HG03139 (cell line): Measurements from ENCODE around the gene RPL9.
A peak's percentile ranks its signal among the peaks of the same experiment; 100 is the strongest.
"Not testable (repeated sequence)": the region's sequence is repeated elsewhere in the genome, so short reads cannot be mapped to it uniquely, and the experiment has no call there.

Source experiments
- ATAC-seq: cut with Tn5 transposase; IDR thresholded peaks from one replicate; pipeline ENCODE4 v1.9.1; 2021; ENCODE audit not compliant: unreplicated experiment

Gene RPL9

GRCh38 chr4:39458505-39459300, at the start of gene RPL9, which contains the start of gene LIAS:
RPL9 (minus strand) TSS chr4:39458922; CDS start chr4:39458439, 483 bp downstream.
LIAS (plus strand) TSS chr4:39459056; CDS start chr4:39459118, 62 bp downstream.
- ATAC-seq, result peak; percentile 74

DNA sequence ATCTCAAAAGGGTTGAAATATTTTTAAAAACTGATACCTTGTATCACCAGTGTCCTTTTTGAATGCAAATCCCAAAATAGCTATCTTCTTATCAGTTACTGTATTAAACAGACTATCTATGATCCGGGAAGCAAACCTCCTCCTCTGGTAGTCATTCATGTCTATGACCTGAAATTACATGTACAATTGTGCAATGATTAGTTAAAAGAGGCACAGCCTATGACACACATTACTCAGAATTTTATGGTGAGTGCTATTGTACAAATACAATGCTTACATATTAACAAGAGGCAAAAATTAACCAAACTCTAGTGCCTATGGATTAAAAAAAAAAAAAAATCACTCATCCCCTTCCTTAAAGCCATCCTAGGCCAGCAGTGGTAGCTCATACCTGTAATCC, 46.9 kb upstream of the RPL9 start:
- ATAC-seq, result no peak

DNA sequence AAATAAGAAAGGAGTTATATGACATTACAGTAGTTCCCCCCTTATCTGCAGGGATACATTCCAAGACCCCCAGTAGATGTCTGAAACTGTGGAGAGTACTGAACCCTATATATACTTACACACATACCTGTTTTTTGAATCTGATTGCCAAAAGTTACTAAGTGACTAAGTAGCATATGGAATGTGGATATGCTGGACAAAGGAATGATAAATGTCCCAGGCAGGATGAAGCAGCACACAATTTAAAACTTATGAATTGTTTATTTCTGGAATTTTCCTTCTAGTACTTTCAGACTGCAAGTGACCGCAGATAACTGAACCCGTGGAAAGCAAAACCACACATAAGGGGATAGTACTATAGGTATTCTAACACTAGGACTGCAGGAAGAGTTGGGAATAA, 45.8 kb upstream of the RPL9 start:
- ATAC-seq, result no peak

DNA sequence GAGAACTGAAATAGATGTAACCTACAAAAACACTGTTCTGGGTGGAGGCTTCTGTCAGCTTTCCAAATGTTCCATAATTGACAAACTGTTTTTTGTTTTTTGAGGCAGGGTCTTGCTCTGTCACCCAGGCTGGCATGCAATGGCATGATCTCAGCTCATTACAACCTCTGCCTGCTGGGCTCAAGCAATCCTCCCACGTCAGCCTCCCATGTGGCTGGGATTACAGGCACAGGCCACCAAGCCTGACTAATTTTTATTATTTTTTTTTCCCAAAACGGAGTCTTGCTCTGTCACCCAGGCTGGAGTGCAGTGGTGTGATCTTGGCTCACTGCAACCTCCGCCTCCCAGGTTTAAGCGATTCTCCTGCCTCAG, 43.9 kb upstream of the RPL9 start:
- not testable (repeated sequence) for ATAC-seq

DNA sequence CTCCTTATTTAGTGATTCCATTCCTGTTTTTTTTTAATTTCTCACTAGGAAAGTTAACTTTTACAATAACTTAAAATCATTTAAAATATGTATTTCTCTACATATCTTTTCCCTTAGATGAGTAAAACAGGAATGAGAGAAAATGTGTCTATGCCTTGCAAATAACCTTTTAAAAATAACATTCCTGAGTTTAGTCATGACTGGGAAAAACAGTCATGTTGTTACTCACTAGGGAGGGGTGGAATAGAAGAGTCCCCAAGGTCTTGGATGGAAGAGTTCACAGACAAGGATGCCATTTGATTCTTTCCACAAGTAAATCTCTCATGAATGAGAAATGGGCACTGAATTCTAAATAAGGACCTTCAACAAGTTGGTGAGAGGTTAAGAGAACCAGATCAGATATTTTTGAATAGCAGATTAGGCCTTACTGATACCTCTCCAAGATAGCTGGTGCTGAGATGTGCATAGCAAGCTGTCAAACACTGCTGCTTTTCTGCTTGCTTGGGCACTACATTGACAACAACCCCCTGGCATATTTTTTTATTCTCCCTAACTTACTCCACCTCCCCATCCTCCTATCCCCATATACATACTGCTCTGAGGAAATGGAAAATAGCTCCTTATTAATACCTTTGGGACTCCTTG, 43.4 kb upstream of the RPL9 start:
- ATAC-seq, result no peak

GRCh38 chr4:39498727-39499020, 40.0 kb upstream of the RPL9 start:
- ATAC-seq, result no peak

DNA sequence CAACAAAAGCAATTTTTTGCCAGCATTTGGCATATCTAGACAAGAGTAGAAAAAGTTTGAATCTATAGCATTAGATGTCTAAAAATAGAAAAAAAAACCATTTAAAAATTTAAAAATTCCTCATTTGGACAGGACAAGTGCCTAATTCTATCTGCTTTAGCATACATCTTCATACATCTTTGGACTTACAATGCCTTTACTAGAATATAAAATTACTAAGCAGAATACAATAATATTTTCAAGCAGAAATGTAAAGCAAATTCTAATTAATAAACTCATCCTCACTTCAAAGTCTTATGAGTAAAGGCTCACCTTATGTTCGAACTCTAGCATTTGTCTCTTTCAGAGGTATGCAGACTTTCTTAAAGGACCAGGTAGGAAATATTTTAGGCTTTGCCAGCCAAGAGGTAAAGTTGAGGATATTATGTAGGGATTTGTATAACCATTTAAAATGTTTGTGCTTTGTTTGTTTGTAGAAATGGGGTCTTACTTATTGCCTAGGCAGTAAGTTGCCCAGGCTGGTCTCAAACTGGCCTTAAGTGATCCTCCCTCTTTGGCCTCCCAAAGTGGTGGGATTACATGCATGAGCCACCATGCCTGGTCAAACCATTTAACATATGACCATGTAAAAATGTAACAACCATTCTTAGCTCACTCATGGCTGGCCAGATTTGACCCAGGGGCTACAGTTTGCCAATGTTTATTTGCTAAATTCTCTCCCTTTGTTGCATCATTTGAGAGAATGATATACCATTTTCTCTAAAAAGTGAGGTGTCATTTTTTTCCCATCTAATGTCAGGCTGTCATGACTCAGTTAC, 39.4 kb upstream of the RPL9 start:
- no peak for ATAC-seq

GRCh38 chr4:39495446-39496213, 36.9 kb upstream of the RPL9 start:
- ATAC-seq, result no peak

GRCh38 chr4:39494354-39494753, 35.6 kb upstream of the RPL9 start:
- no peak for ATAC-seq

DNA sequence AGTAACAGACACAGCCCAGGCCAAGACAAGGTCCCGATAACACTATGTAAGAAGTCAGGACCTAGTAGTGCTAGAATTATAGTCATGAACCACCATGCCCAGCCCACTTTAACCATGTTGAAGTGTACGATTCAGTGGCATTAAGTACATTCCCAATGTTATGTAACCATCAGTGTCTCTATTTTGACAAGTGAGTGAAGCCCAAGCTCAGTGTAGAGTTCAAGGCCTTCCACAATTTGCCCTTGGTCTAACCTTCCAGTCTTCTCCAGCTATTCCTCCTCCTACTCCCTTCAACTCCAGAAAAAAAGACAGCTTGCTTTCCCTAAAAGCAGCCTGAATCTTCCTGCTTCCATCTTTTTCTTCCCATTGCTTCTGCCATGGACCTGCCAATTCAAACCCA, 31.6 kb upstream of the RPL9 start:
- ATAC-seq, result no peak

GRCh38 chr4:39486221-39486804, 27.6 kb upstream of the RPL9 start:
- no peak for ATAC-seq

- ATAC-seq, result no peak
Measured at GRCh38 chr4:39484582-39485272, 26.0 kb upstream of the RPL9 start.

GRCh38 chr4:39480902-39481695, 22.4 kb upstream of the RPL9 start:
- ATAC-seq, result no peak

GRCh38 chr4:39480251-39480650, 21.5 kb upstream of the RPL9 start:
- no peak for ATAC-seq

GRCh38 chr4:39476187-39476895, 17.6 kb upstream of the RPL9 start:
- ATAC-seq, result no peak

GRCh38 chr4:39472396-39472795, 13.7 kb upstream of the RPL9 start:
- ATAC-seq, result no peak

DNA sequence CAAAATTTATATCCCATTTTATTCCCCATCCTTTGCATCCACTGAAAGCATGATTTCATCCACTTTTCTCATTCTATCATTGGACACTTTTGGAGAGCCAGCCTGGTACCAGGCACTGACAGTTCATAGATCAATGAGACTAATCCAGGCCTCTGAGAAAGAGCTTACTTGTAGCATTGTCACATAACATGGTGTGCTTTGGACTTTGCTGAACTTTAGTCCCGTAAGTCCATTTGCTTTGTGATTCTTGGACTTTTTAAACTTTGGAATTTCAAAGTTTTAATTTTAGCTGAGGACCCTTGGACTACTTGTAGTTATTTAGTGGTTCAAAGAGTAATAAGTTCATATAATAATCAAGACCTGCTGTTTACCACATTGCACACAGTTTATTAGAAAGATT, 11.7 kb upstream of the RPL9 start:
- no peak for ATAC-seq

DNA sequence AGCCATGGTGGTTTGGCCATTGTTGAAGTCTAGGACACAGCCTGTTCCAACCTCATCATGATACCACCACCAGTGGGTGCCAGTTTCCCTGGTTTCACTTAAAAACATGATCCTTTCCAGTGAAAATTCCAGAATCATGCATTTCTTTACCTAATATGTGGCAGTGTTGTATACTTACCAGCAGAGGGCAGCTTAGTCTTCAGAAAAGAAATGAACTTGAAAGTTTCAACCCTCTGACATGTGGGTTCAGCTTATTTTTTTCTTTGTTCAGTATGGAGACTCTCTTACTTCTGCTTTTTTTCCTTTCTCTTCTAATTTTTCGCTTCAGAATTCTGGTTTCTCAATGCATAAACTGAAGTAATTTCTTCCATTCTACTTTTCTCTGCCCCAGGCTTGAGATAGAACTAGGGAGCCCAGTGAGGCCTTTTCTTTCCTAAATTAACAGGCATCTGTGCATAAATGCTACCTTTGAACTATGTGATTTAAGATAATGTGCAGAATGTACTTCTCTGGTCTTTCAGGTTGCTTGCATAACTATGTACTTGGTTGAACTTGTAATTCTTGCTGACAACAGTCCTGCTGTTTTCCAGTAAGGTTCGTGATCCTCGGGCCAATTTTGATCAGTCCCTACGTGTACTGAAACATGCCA, 10.8 kb upstream of the RPL9 start:
- ATAC-seq, result no peak
